Adipocyte (in vitro differentiated cells): ENCODE data around the gene TRPM8.
A peak's percentile ranks its signal among the peaks of the same experiment; 100 is the strongest.
"Not testable (repeated sequence)": the region's sequence is repeated elsewhere in the genome, so short reads cannot be mapped to it uniquely, and the experiment has no call there.

Source experiments
- DNase-seq: peaks from one replicate; pipeline ENCODE4 v3.0.0-alpha.2; 2015; ENCODE audit warnings: low read depth
- H3K27me3 ChIP-seq: replicated peaks from 2 replicates; pipeline ENCODE4 v1.7.0; 2013; ENCODE audit warnings: mild to moderate bottlenecking, low read length, moderate library complexity; ENCODE audit not compliant: control insufficient read depth, insufficient read depth
- H3K36me3 ChIP-seq: 2 replicates; pipeline ENCODE4 v1.7.0; 2013; ENCODE audit warnings: low read length, mild to moderate bottlenecking, moderate library complexity; ENCODE audit not compliant: control insufficient read depth, insufficient read depth, severe bottlenecking
- H3K4me1 ChIP-seq: 2 replicates; pipeline ENCODE4 v1.7.0; 2013; ENCODE audit warnings: mild to moderate bottlenecking, low read length, moderate library complexity; ENCODE audit not compliant: control insufficient read depth, insufficient read depth
- H3K4me3 ChIP-seq: 2 replicates; pipeline ENCODE4 v1.7.0; 2013; ENCODE audit warnings: mild to moderate bottlenecking, low read length, moderate library complexity
- H3K9ac ChIP-seq: 2 replicates; pipeline ENCODE4 v1.7.0; 2013; ENCODE audit warnings: mild to moderate bottlenecking, low read length, moderate library complexity
- H3K9me3 ChIP-seq: 2 replicates; pipeline ENCODE4 v1.7.0; 2013; ENCODE audit warnings: mild to moderate bottlenecking, low read length, moderate library complexity; ENCODE audit not compliant: control insufficient read depth

Gene TRPM8

GRCh38 chr2:233960203-233960602 lies 43.0 kb downstream of the TRPM8 start:
- Histone ChIP-seq H3K4me1 (peaks cover 6% of the 10 kb centered on the region), H3K9me3 (no peaks in the 10 kb centered on the region)

GRCh38 chr2:233961905-233962304 lies 44.7 kb downstream of the TRPM8 start:
- H3K4me3 ChIP-seq: no peak overlapping the region
- DNase-seq: no peak
- H3K9me3 ChIP-seq: no peaks in the 10 kb centered on the region
- no peaks in the 10 kb centered on the region for H3K27me3 ChIP-seq
- peaks cover 21% of the 10 kb centered on the region for H3K4me1 ChIP-seq
- no peak overlapping the region for H3K9ac ChIP-seq
- H3K36me3 ChIP-seq: no peaks in the 10 kb centered on the region

More at GRCh38 chr2:233960203-233960602, 43.0 kb downstream of the TRPM8 start:
- Histone ChIP-seq H3K36me3 (no peaks in the 10 kb centered on the region), H3K27me3 (no peaks in the 10 kb centered on the region), H3K9ac (no peak overlapping the region), H3K4me3 (no peak overlapping the region)
- no peak for DNase-seq

- Histone ChIP-seq H3K27me3 (no peaks in the 10 kb centered on the region), H3K9ac (no peak overlapping the region), H3K4me1 (peaks cover 25% of the 10 kb centered on the region), H3K9me3 (no peaks in the 10 kb centered on the region), H3K36me3 (no peaks in the 10 kb centered on the region), H3K4me3 (no peak overlapping the region)
- peak; percentile 46 for DNase-seq
These were observed 47.4 kb downstream of the TRPM8 start for GRCh38 chr2:233964581-233964980.

- no peaks in the 10 kb centered on the region for H3K9me3 ChIP-seq
- H3K9ac ChIP-seq: peak overlapping the region; percentile 59
- peak overlapping the region; percentile 16 for H3K4me3 ChIP-seq
- H3K4me1 ChIP-seq: peaks cover 25% of the 10 kb centered on the region
- peak; percentile 31 for DNase-seq
- H3K27me3 ChIP-seq: no peaks in the 10 kb centered on the region
- no peaks in the 10 kb centered on the region for H3K36me3 ChIP-seq
These were observed 47.9 kb downstream of the TRPM8 start for GRCh38 chr2:233965032-233965603.

GRCh38 chr2:233965646-233966045 lies 48.5 kb downstream of the TRPM8 start:
- H3K9ac ChIP-seq: peak overlapping the region; percentile 59
- peaks cover 25% of the 10 kb centered on the region for H3K4me1 ChIP-seq
- DNase-seq, H3K27me3 ChIP-seq, H3K9me3 ChIP-seq, H3K36me3 ChIP-seq: not testable (repeated sequence)
- peak overlapping the region; percentile 16 for H3K4me3 ChIP-seq

GRCh38 chr2:233966388-233966787 lies 49.2 kb downstream of the TRPM8 start:
- Histone ChIP-seq H3K4me1 (peaks cover 25% of the 10 kb centered on the region), H3K36me3 (no peaks in the 10 kb centered on the region), H3K4me3 (no peak overlapping the region), H3K27me3 (no peaks in the 10 kb centered on the region), H3K9me3 (no peaks in the 10 kb centered on the region), H3K9ac (no peak overlapping the region)
- DNase-seq: no peak

GRCh38 chr2:233967164-233967563 lies 50.0 kb downstream of the TRPM8 start:
- Histone ChIP-seq H3K9me3 (no peaks in the 10 kb centered on the region), H3K36me3 (no peaks in the 10 kb centered on the region), H3K4me3 (no peak overlapping the region), H3K9ac (no peak overlapping the region), H3K4me1 (peaks cover 25% of the 10 kb centered on the region), H3K27me3 (no peaks in the 10 kb centered on the region)
- DNase-seq: no peak

GRCh38 chr2:233968556-233968955 lies 51.4 kb downstream of the TRPM8 start:
- Histone ChIP-seq H3K4me1 (peaks cover 30% of the 10 kb centered on the region), H3K36me3 (no peaks in the 10 kb centered on the region), H3K9me3 (no peaks in the 10 kb centered on the region), H3K27me3 (no peaks in the 10 kb centered on the region), H3K4me3 (no peak overlapping the region), H3K9ac (no peak overlapping the region)
- DNase-seq: no peak

- not testable (repeated sequence) for H3K27me3 ChIP-seq, H3K9ac ChIP-seq, DNase-seq, H3K36me3 ChIP-seq, H3K4me3 ChIP-seq, H3K9me3 ChIP-seq
- H3K4me1 ChIP-seq: peaks cover 28% of the 10 kb centered on the region
These were observed 55.3 kb downstream of the TRPM8 start for GRCh38 chr2:233972460-233972859.

GRCh38 chr2:233972941-233973575 lies 55.9 kb downstream of the TRPM8 start:
- no peaks in the 10 kb centered on the region for H3K27me3 ChIP-seq
- no peaks in the 10 kb centered on the region for H3K9me3 ChIP-seq
- H3K9ac ChIP-seq: no peak overlapping the region
- peaks cover 29% of the 10 kb centered on the region for H3K4me1 ChIP-seq
- no peak for DNase-seq
- no peaks in the 10 kb centered on the region for H3K36me3 ChIP-seq
- H3K4me3 ChIP-seq: no peak overlapping the region

- Histone ChIP-seq H3K36me3 (no peaks in the 10 kb centered on the region), H3K9ac (no peak overlapping the region), H3K9me3 (no peaks in the 10 kb centered on the region), H3K4me3 (no peak overlapping the region), H3K4me1 (peaks cover 29% of the 10 kb centered on the region), H3K27me3 (no peaks in the 10 kb centered on the region)
- no peak for DNase-seq
These were observed 56.6 kb downstream of the TRPM8 start for GRCh38 chr2:233973786-233974185.
